Tibial nerve (tissue), 4 donors: ENCODE results near the gene MAU2.

ENCODE experiments used
- EP300 ChIP-seq, 2 donors: sonication (generic); formaldehyde crosslinking; IDR thresholded peaks; one replicate each; pipeline ENCODE4 v1.6.1; 2017; ENCODE audit warnings: antibody characterized with exemption in 2 of 2, mild to moderate bottlenecking in 1 of 2
- POLR2A ChIP-seq, 2 donors: fragments of 450-650 bp; IDR thresholded peaks; one replicate each; pipeline ENCODE4 v1.6.1; 2017; ENCODE audit warnings: antibody characterized with exemption in 2 of 2, mild to moderate bottlenecking in 2 of 2, moderate library complexity in 2 of 2
- TF ChIP-seq, protein P1 (sequence below), 5 experiments: fragments of 200-600 bp in 3 of 5; fragments of 450-650 bp in 2 of 5; sonication (generic) in 3 of 5; IDR thresholded peaks; one replicate each; pipeline ENCODE4 v1.5.1; 2016 to 2019; ENCODE audit warnings: antibody characterized with exemption in 5 of 5, mild to moderate bottlenecking in 3 of 5, moderate library complexity in 2 of 5

GRCh38 chr19:19334063-19334988 lies 13.7 kb downstream of the MAU2 start:
- TF ChIP-seq, protein P1, sequence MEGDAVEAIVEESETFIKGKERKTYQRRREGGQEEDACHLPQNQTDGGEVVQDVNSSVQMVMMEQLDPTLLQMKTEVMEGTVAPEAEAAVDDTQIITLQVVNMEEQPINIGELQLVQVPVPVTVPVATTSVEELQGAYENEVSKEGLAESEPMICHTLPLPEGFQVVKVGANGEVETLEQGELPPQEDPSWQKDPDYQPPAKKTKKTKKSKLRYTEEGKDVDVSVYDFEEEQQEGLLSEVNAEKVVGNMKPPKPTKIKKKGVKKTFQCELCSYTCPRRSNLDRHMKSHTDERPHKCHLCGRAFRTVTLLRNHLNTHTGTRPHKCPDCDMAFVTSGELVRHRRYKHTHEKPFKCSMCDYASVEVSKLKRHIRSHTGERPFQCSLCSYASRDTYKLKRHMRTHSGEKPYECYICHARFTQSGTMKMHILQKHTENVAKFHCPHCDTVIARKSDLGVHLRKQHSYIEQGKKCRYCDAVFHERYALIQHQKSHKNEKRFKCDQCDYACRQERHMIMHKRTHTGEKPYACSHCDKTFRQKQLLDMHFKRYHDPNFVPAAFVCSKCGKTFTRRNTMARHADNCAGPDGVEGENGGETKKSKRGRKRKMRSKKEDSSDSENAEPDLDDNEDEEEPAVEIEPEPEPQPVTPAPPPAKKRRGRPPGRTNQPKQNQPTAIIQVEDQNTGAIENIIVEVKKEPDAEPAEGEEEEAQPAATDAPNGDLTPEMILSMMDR (IDR thresholded peaks at IDR 0.05) = no peak
- no peak for TF ChIP-seq POLR2A (IDR thresholded peaks at IDR 0.05)
- no peak for TF ChIP-seq EP300 (IDR thresholded peaks at IDR 0.05)
